Stimulated activated CD4-positive, alpha-beta T cell treated with anti-CD3 and anti-CD28 coated beads, Interleukin-1b, Interleukin-23, amount 100 ng/mL, for 1 hour (primary cell): ENCODE measurements around the gene RPS27.
A peak's percentile ranks its signal among the peaks of the same experiment; 100 is the strongest.

Experiments
- DNase-seq, 2 donors: peaks; one replicate each; pipeline ENCODE4 v3.0.0-alpha.2; 2020; ENCODE audit warnings: low read depth in 2 of 2

Gene RPS27

DNA sequence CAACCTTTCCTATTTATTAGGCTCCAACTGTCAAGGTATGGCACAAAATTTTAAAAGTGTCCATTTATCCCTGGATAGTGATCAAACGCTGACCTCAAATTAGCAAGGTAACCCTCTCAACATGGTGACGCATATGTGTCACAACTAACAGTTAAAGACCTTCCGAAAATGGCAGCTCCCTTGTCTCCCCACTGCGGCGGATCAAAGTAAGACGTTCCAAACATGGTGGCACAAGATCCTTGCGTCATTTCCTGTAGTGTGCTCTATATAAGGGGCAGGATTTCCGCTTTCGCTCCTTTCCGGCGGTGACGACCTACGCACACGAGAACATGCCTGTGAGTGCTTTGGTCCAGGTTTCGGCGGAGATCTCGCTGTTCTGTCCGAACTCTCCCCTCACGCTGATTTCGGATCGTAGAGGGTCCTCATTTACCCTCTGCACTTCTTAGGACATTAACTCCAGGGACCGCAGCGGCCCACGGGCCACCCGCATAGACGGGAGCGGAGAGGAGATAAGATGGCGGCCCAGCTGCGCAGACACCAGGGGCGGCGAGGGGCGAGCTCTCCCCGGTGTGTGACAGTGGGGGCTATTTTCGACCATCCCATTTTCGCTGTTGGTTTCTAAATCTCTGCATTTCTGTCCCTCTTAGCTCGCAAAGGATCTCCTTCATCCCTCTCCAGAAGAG, at the start of gene RPS27:
Gene RPS27 (plus strand): TSS at position 295 of the 683 bp plus-strand sequence. CDS start 35 bp downstream, at position 330.
- DNase-seq, result peak; percentile 61 to 84

DNA sequence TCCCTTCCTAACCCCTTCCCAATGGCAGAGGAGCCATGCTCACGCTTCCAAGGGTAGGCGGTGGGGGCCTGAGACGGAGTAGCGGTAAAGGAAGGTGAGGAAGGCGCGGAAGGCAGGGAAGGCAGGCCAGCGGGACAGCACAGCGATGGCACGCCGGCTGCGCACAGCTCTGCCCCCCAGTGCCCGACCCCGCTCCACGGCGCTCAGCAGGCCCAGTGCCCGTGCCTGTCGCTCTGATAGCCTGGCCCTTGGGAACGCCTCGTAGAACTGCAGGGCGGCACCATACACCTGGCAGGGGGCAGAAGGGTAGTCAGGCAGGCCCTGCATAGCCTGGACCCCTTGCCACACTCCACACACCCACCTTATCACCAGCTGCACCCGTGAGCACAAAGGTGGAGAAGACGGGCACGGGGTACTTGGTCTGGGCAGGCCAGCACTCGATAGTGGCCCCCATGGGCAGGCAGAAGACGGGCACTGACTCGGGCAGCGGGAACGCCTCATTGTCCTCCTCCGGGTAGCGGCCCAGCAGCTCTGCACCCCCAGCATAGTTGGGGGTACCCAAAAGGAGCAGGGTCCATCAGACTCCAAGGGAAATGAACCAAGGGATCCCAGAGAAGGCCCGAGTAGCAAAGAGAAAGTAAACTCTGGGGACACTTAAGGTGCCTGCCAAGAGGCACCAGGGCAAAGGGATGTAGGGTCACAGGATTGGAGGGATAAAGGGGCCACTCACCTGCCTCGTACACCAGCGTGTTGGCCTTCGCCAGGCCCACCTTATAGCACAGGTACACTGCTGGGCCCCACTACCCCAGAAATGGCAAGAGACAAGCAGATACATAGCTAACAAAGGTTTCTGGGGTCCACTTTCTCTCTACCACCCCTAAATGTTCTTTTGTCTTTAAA, 48.5 kb upstream of the RPS27 start:
- no peak for DNase-seq

DNA sequence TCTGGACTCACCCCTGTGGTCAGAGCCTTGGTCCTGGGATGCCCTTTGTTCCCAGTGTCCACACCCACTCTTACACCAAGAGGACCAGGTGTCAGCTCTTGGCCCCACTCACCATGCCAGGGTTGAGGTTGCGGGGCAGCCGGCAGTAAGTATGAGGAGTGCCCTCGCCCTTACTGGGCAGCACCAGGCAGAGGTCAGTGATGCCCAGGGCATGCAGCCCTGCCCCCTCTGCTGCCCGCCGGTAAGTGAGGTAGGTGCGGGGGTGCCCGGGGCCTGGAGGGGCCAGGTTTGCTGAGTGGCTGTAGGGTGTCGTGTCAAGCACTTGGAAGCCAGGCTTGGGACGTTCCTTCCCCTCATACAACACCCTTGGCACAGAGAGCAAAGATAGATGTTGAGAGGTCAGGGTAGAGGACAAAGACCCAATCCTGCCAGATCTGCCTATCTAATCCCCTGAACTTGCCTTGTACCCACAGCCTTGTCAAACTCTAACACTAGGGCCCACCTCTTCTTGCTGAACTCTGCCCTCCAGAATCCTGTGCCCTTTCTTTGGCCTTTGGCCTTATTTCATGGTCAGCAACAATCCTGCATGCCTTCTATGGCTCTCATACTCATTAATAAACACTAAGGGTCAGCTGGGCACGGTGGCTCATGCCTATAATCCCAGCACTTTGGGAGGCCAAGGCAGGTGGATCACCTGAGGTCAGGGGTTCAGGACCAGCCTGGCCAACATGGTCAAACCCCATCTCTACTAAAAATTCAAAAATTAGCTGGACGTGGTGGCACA, 47.6 kb upstream of the RPS27 start:
- DNase-seq, result no peak

DNA sequence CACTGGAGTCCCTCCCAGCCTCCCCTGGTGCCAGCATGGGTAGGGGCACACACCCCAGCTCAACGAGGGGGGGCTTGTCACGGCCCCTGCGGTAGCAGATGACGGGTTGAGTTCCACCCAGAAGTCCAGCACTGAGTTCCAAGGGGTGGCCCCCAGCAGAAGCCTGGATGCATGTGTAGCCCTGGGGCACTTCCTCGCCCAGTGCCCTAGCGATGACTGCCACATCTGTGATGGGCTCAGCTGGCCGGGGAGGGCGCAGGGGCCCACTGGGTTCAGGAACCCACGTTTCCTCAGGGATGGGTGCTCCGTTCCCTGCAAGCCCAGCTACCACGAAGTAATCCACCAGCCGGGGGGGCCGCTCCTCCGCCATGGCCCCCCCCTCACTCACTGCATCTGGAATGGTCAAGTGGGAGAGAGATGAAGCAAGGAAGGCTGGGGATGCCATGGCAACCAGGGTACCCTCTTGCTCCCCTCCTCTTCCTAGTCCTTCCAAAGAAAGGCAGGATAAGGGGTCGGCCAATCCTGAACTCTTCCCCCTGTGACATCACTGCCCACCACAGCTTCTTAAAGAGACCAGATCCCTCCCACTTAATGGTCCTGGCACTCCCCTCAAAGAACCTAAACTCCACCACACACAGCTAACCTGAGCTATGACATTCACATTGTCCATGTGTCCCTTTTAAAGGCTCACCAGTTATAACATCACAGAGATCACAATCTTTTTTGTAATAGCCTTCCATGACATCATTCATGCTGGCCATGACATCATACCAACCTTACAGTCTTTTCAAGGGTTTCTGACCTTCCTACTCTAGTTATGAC, 46.3 kb upstream of the RPS27 start:
- DNase-seq, result no peak

DNA sequence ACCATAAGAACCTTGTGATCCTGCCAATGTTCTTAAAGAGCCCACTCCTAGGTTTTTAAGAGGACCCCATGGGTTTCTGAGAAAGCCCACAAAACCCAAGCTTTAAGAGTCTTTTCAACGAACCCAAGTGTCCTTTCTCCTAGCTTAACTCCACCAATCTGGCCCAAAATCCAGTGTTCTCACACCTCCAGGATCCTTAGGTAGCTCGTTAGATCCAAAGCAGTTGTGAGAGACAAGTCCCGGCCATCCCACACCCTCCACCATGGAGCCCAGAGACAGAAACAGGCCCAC, 45.8 kb upstream of the RPS27 start:
- no peak for DNase-seq

DNA sequence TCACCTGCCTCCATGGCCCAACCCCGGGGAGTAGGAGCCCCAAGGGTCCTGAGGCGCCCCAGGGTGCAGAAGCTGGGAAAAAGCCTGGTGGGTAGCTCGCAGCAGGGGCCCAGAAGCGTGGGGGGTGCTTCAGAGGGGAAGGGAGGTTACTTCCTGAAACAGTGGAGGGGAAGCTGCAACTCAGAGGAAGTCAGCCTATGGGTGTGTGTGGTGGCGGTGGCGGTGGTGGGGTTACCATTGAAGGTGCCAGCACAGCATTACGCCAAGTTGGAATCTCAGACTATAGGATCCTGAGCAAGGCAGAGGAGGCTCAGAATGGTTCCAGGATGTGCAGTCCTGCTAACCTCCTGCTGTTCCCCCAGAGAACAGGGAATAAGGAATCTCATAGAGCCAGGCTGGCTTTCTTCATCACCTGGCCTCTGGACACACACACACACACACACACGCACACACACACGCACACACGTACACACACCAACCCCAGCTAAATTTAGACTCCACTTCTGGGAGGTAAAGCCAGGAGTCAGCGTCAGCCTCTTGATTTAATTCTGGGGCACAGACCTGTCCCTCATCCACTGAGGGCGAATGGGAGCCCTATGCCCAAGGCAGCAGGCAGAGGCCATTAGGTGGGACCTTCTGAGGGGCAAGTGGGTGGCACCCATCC, 45.3 kb upstream of the RPS27 start:
- no peak for DNase-seq

DNA sequence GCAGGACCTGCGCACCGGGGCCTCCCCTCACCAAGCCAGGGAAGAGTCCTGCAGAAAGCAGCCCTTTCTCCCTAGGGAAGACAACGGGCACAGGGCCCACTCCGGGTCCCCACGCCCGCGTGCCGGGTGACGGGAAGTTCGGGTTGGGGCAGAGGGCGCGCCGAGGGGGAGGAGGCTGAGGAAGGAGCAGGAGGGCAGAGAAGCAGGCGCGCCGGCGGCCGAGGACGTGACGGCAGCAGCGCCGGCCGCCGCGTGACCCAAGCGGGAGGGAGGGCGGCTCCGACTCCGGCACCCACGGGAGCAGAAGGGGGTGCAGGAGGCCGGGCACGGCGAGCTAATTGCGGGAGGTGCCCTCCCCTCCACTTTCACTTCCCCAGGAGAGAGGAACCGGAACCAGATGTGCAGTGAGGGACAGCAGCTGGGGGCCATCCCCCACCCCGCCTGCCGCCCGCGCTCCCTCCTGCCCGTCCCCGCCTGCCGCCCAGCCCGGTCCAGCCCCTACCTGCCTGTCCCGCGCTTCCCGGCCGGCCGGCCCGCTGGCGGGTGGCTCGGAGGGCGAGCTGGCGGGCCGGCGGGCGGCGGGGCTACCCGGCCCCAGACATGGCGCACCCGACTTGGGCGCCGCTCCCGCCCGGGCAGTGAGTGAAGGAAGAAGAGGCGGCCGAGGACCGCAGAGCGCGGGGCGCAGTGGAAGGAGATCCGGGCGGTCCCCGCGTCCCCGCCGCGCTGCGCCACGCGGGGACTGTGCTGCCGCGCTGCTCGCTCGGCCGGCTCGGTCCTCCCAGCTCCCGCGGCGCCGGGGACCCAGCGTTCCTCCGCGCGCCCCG, 44.6 kb upstream of the RPS27 start:
- DNase-seq, result no peak

DNA sequence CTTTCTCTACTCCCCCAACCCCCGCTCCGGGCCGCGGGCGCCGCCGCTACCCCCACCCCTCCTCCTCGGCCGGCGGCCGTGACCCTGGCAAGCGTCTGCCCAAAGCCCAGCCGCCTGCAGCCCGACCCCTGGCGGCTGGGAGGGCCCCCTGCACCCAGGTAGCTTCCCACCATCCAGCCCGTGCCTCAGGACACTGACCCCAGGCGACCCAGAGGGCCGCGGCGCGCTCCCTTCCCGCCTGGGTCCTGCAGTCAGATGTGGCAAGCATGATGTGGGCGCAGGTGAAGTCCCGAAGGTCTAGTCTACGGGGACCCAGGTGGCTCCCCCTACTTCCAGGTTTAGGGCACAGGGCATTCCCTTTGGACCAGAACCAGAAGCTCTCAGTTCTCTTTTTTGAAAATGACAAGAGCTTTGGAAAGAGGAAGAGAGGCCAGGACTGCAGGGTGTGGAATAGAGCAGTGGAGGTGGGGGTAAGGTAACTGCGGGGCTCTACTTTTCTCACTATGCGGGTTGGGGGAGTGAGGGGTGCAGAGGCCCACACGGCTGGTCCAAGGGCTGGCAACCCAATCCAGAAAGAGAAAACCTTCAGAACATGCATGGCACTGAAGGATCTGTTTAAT, 43.8 kb upstream of the RPS27 start, which contains the start of gene DENND4B:
Gene DENND4B (minus strand): TSS at position 97 of the 620 bp plus-strand sequence. CDS start 2,344 bp downstream, outside the sequence.
- DNase-seq, result peak; percentile 46 to 52

DNA sequence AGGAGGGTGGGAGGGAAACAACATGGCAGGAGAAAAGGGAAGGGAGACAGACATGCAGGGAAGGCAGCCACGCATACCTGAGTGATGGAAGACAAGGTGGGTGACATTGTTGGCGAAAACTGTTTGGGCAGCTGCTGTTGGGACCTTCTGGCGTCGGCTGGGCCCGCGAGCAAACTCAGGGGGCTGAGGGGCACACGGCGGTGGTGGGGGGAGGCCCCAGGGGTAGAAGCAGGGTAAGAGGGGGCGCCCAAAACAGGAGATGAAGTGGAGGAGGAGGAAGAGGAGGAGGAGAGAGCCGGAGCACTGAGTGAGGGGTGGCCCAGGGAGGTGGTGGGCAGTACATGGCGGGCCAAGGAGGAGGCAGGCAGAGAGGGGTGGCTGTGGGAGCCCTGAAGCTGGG, 39.4 kb upstream of the RPS27 start:
- DNase-seq, result no peak

DNA sequence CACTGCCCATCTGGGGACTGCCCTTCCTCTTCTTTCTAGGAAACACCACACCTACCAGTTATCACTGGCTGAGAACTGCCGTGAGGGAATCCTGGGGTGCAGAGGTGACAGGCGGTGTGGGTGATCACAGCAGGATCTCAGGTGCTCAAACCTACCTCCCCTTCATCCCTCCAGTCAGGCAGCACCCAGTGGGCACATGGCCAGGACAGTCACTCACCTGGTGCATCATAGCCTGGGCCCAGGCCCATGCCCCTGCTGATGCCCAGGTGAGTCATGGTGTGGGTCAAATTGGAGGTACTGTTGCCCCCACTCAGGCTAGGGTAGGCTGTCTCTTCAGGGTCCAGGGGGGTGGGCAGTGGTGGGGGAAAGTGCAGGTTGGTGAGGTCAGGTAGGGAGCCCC, 38.8 kb upstream of the RPS27 start:
- DNase-seq, result no peak

DNA sequence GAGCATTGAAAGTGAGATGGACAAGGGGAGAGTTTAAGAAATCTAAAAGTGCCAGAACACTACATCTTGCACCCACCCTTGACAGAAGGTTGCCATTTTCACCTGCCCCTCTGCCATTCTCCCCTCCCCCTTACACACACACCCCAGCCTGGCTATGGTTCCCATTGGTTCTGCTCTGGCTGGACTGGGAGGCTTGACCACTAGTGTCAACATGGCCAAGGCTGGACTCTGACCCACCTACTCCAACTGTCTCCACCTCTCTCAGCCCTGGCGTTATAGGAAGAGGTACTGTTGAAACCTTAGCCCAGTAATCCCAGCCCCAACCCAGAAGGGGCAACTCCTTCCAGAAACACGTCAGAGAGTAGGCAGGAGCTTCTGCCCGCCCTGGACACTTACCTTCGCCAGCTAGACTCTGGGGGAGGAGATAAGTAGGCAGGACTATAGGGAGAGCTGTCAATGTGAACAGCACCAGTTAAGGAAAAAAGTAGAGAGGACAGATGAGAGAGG, 36.6 kb upstream of the RPS27 start:
- DNase-seq, result no peak

DNA sequence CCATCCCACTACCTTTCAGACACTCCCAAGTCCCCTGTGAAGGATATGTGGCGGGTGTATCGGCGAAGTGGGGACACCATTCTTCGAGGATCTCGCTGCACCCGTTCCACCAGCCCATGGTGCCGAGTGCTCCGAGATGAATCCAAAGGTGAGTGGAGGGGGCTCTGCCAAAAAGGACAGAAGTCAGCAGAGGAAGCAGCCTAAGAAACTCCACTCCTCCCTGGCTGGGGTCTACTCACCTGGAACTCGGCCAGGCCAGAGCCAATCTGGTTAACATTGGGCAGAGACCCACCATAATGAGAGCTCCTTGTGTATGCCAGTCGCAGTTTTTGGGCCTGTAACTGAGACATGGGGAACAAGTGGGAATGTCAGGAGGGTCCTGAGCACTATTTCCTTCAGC, 35.7 kb upstream of the RPS27 start:
- no peak for DNase-seq

DNA sequence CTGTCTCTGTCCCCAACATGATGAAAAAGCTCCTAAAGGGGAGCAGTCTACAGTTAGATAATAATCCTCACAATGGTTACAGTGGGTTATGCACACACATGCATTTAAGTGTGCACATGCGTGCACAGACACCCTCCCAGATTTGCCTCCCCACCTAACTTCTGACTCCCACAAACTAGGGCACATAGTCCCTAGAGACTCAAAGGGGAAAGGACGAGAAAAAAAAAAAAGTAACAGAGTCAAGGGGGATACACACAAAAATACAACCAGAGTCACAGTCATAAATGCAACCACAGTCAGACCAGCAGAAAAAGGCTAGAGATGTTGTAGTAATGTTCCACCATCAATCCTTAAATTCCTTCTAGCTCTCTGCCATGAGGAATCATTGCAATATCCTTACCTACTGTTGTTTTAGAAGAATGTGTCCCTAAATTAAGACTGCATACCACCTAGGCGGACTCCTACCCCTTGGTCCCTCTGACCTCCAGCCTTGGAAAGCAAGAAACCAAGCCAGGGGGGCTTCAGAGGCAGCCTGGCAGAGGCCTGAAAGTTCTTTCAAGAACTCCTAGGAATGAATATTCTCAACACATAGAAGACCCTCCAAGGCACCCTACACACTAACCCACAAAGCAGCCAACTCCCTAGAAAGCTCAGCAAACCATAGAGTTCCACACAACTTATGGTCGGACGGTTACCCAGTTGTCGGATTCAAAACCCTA, 33.4 kb upstream of the RPS27 start:
- no peak for DNase-seq

DNA sequence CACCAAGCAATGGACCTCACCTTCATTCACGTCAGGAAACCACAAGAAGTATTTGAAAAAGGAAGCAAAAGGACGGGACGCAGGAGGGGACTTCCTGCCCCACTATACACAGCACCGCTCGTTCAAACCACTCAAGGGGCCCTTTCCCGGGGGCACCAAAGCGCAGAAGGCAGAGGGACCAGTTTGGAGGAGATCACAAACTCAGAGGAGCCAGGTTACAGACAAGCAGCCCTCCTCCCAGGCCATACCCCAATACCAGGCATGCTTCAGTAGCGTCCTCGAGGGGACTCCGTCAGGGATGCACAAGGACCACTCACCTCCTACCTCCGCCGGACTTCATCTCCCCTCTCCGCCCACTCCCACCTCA, 32.8 kb upstream of the RPS27 start:
- DNase-seq, result no peak

DNA sequence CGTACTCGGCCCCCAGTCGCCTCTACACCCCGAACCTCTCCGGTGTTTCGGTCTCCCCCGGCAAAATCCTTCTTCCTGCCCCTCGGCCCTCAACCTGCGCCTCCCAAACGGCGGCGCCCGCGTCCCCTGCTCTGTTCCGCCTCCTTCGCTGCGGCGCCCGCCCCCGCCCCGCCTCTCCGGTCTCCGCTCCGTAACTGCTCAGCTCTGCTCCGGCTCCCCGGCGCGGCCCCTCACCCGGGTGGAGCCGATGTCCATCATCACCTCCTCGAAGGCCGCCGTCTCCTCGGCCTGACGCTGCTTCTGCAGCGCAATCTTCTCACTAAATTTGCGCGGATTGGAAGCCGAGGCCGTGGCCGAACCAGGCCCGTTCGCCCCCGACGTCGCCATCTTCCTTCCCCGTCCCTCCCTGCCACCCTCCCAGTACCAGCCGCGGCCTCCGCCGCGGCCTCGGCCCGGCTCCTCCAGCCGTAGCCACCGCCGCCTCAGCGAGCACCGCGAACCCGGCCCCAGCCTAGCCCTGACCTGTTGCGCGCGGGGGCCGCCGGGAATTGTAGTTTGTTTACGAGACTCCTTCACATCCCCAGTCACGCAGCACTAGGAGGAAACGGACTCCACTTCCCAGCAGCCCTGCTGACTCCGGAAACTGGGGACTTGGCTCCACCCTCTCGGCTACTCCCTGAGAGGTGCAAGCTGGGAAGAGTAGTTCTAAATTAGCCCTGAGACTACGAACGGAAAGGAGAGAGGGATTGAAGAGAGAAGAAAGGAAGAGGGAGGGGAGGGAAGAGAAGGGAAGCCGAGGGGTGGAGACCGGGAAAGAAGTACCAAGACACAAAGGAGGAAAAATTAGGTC, 32.2 kb upstream of the RPS27 start, which contains the start of gene CRTC2:
Gene CRTC2 (minus strand): TSS at position 502 of the 850 bp plus-strand sequence. CDS start 115 bp downstream, at position 387.
- DNase-seq, result peak; percentile 87 to 88

DNA sequence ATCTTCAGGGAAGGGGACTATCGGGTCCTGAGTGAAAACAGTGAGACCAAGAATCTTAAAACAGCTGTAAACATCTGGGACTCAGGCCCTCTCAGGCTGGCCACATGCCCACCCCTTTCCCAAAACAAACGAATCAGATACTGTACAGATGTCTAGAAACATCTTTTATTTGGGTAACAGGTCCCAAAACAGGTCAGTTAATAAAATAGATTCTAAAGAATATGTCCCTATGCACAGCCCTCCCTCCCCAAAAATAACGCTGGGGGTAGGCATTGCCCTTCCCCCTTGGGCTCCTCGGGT, 31.7 kb upstream of the RPS27 start:
- DNase-seq, result no peak

DNA sequence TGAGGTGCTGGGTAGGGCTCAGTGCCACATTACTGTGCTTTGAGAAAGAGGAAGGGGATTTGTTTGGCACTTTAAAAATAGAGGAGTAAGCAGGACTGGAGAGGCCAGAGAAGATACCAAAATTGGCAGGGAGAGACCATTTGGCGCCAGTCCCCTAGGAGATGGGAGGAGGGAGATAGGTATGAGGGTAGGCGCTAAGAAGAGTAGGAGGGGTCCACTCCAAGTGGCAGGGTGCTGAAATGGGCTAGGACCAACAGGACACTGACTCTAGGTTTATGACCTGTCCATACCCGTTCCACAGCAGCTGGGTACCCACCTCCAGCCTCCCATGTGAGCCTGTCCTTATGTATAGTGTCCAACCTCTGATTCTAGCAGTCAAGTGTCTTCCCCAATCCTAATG, 31.1 kb upstream of the RPS27 start:
- DNase-seq, result no peak

DNA sequence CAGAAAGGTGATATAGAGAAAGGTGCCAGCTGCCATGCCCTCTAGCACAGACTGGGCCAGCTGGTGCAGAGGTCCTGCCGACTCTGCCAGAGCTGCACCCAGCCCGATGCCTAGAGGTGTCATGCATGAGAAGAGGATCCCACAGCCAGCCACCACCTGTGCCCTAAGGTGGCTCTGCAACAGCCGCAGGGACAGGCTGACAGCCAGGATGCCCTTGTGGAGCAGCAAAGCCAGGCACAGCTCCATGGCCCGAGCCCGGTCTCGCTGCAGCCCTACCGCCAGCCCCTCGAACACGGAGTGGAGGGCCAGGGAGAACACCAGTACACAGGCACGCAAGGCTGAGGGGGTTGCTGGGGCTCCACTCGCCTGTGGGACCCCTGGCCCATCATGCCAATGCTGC, 30.4 kb upstream of the RPS27 start:
- no peak for DNase-seq
